Upper lobe of left lung (tissue), 4 donors: ENCODE results near the gene TMCO2.

Experiments
- POLR2AphosphoS5 ChIP-seq, 2 donors: sonication (generic); formaldehyde crosslinking; IDR thresholded peaks; one replicate each; pipeline ENCODE4 v1.5.1; 2017; ENCODE audit warnings: antibody characterized with exemption in 2 of 2
- TF ChIP-seq, protein P1 (sequence below), 6 experiments: fragments of 450-650 bp in 4 of 6; fragments of 200-600 bp in 2 of 6; sonication (generic) in 2 of 6; IDR thresholded peaks; one replicate each; pipeline ENCODE4 v1.5.1; 2016 to 2019; ENCODE audit warnings: antibody characterized with exemption in 6 of 6

DNA sequence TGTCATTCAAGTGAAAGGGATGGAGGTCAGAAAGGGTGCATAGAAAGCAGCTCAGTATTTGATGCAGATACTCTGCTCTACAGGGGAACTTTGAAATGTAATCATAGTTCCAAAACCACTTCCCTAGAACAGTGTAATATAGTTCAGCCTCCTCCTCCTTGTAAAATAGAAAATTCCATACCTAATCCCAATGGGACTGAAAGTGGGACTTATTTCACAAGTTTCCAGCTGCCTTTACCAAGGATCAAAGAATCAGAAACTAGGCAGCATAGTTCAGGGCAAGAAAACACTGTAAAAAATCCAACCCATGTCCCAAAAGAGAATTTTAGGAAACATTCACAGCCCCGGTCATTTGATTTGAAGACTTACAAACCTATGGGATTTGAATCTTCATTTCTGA is 8.1 kb upstream of the TMCO2 start:
- TF ChIP-seq, protein P1, sequence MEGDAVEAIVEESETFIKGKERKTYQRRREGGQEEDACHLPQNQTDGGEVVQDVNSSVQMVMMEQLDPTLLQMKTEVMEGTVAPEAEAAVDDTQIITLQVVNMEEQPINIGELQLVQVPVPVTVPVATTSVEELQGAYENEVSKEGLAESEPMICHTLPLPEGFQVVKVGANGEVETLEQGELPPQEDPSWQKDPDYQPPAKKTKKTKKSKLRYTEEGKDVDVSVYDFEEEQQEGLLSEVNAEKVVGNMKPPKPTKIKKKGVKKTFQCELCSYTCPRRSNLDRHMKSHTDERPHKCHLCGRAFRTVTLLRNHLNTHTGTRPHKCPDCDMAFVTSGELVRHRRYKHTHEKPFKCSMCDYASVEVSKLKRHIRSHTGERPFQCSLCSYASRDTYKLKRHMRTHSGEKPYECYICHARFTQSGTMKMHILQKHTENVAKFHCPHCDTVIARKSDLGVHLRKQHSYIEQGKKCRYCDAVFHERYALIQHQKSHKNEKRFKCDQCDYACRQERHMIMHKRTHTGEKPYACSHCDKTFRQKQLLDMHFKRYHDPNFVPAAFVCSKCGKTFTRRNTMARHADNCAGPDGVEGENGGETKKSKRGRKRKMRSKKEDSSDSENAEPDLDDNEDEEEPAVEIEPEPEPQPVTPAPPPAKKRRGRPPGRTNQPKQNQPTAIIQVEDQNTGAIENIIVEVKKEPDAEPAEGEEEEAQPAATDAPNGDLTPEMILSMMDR (IDR thresholded peaks at IDR 0.05): no peak
- no peak for TF ChIP-seq POLR2AphosphoS5 (IDR thresholded peaks at IDR 0.05)
